NCI-H2081 treated with DMSO at 0.1 percent for 48 hours (cell line): ENCODE data around the gene NTM.

Experiments
- DNase-seq: peaks from one replicate; lab custom pipeline; 2025; lab: John Stamatoyannopoulos, UW

NTM gene

GRCh38 chr11:131964698-131965483 lies 594.5 kb downstream of the NTM start:
- no peak for DNase-seq

GRCh38 chr11:131965504-131965903 lies 595.1 kb downstream of the NTM start:
- no peak for DNase-seq

- no peak for DNase-seq
Observed at GRCh38 chr11:131966667-131967066, 596.3 kb downstream of the NTM start.

GRCh38 chr11:131969261-131969660 lies 598.8 kb downstream of the NTM start:
- DNase-seq = no peak

- no peak for DNase-seq
Observed at GRCh38 chr11:131973061-131973460, 602.6 kb downstream of the NTM start.

DNA sequence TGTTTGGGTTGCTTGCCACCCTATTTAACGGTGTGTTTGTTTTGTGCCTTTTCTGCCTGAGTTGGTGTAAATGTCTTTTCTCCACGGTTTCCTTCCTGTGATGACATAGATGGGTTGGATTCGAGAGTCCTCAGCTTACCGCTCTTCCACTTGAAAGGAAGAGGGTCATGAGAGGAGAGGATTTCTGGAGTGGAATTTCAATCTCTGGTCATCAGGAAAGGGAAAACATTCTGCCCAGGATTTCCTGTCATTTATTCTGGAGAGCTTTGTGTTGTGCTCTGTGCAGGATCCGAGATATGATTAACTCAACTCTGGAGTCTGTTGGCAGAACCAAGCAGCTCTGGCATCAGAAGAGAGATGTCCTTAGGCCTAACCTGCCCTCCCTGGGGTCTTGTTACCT lies 605.2 kb downstream of the NTM start:
- no peak for DNase-seq

DNA sequence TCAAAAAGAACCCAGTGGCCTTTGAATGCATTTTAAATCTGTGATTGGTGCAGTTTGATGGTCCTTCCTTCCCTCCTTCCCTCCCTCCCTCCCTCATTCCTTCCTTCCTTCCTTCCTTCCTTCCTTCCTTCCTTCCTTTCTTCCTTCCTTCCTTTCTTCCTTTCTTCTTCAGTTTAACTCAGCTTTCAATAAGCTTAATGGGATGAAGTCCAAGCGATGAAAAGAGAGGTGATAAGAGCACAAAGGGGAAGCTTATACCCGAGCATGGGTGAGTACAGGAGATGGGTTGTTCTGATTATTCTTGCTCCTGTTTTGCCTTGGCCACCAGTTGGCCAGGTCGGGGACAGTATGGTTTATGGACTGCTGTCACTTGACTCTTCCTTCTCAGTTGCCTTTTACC lies 605.6 kb downstream of the NTM start:
- no peak for DNase-seq

DNA sequence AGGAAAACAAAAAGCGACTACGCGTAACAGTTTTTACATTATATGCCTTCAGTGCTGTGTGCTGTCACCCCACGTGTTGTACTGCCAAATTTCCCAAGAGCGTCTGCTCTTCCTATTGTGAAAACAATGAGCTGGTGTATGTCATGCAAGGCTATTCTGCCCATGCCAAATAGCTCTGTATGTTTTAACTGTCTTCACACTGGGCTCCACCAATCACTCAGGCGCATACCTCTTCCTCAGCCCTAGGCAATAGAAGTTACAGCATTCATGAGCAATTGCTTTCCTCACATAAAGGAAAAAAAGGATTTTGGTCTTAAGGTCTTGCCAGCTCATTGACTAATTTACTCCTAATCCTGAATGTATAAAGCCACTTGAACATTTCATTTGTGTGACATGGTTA lies 606.8 kb downstream of the NTM start:
- DNase-seq = no peak

DNA sequence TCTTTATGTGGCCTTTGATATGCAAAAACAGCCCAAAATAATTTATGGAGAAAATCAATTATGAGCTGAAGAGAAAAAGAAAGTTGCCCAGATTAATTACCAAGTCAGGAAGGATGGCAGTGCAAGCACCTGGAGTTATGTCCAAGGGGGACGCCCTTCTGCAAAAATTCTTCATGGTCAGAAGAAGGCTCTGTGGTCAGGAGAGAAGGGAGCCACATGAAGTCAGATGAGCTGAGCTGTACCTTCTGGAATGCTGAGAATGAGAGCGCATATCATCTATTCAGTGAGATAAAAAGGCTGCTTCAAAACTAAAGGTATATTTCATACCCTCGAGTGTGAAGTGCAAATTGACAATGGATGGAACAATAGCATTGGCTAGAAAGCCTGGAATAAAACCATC lies 607.4 kb downstream of the NTM start:
- no peak for DNase-seq

GRCh38 chr11:131978351-131978750 lies 607.9 kb downstream of the NTM start:
- no peak for DNase-seq

DNA sequence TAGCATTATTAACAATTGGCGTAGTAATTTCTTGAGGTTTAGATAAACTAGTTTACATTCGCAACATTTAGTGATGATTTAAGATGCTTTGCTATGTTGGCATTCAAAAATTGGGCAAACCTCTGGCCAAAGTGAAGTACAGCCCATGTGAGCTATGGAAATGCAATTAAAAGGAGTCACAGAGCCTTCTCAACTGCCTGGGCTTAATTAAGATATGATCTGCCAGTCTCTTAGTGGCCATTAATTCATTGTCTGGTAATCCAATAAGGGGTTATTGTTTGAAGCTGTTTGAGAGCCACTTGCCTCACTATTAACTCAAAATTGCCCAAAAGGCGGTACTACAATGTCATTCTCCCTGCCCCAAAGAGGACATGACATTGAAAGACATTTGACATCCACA lies 608.9 kb downstream of the NTM start:
- DNase-seq = no peak

DNA sequence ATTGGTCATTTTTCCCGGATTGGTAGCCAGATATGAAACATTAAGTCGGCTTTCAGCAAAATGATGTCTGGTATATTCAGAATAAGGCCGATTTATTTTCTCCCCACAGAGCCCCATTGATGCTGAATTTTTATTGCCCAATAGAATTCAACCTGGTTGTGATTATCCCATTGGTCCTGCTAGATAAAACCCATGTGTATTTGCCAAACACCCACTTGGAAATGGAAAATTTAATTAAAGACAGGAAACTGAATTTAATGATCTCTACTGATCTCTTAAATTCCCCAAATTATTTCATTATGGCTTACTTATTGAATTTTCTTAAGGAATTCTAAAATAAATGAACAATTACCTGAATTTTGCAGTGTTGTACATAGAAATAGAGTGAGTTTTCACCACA lies 609.8 kb downstream of the NTM start:
- no peak for DNase-seq

- no peak for DNase-seq
Observed at GRCh38 chr11:131980888-131981668, 610.7 kb downstream of the NTM start.

DNA sequence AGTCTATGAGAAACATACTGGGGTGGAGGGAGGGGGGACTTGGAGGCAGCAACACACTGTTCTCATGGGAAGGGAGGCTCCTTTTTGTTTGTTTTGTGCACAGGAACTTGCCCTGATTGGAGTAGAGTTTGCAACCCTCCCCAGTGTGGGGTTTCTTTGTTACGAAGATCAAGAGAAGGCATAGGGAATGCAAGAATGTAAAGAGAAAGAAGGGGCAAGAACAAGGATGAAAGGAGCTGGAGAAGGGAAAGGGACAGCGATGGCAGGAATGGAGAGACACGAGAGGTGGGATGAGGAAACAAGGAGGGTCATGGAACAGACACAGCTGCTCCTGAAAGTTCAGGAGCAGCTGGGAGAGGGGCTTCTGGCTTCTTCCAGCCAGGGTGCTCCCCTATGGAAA lies 611.7 kb downstream of the NTM start:
- DNase-seq = no peak

- no peak for DNase-seq
Observed at GRCh38 chr11:131985846-131986301, 615.5 kb downstream of the NTM start.

GRCh38 chr11:131987703-131988102 lies 617.3 kb downstream of the NTM start:
- no peak for DNase-seq

DNA sequence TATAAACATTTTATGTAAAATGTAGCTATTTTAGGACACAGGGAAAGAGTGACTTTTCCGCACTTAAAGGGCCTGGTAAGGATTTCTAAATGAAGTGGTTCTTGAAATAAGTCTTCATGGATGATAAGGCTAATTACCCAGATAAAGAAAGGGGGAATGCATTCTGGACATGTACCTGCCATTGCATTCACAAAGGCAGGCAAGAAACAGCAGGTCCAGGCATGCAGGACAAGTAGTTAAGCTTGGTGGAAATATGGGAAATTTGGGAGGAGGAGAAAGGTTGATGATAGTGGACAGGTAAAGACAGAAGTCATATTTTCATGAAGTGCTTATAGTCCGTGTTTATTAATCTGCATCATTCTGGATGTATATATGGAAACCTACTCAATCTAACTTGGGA lies 621.2 kb downstream of the NTM start:
- no peak for DNase-seq

- DNase-seq = no peak
Observed at GRCh38 chr11:131993246-131993645, 622.8 kb downstream of the NTM start.

- no peak for DNase-seq
Observed at GRCh38 chr11:131998020-131998419, 627.6 kb downstream of the NTM start.

GRCh38 chr11:131999084-131999483 lies 628.7 kb downstream of the NTM start:
- no peak for DNase-seq

DNA sequence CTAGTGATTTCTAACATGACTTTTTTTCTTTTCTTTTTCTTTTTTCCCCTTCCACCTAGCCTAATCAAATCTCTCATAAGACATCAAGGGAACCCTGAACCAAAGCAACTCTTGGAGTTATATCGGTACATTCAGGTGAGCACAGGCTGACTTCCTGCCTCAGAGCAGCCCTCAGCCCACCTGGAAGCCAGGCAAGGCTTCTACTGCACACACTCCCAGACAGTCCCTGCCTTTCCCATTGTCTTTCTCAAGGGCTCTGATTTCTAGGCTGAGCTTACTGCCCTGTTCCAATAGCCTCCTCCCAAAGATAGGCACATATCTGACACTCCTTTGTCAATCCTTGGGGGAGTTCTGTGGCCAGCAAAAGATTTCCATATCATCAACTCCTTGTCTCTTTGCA lies 629.5 kb downstream of the NTM start:
- DNase-seq = no peak

- DNase-seq = no peak
Observed at GRCh38 chr11:132005887-132006286, 635.5 kb downstream of the NTM start.

- DNase-seq = no peak
Observed at GRCh38 chr11:132006884-132007580, 636.6 kb downstream of the NTM start.
